Measurements from ENCODE around the gene XBP1.

DNA sequence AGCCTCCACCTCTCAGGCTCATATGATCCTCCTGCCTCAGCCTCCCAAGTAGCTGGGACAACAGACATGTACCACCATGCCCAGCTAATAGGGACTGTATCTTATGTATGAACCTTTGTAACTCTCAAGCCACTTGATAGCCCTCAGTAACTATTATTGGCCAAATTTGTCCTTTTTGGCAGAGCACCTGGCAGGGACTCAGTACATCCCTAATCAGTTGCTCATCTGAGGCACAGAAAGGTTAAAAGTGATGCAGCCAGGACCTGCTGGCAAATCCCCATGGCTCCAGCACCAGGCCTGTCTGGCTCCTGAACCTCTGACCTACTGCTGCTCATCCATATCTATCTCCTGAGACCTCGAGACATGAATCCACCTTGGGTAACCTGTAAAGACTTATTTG lies 21.1 kb upstream of the XBP1 start:
- no peak for TF ChIP-seq POLR2AphosphoS5 (IDR thresholded peaks at IDR 0.05; ENCODE audit: low read depth, low read length)
- no peak for TF ChIP-seq POLR2A (IDR thresholded peaks at IDR 0.05; ENCODE audit: low read depth, low read length)

All from GM12892 (cell line).